Measurements from ENCODE around the gene VPS13D. TPM values are rescaled to one million over a fixed set of nuclear protein-coding genes. Genes with fewer than 3 reads are reported as not detected.

VPS13D gene
- total RNA-seq, 2 experiments from 2014 or later: 32.5 to 39.9 TPM

- Mint-ChIP-seq H3K4me1 (ENCODE audit: low read depth) (peaks cover 18% of the 10 kb centered on the region), H3K27ac (no peak overlapping the region), H3K36me3 (ENCODE audit: low read depth) (no peaks in the 10 kb centered on the region), H3K27me3 (ENCODE audit: low read depth) (peaks cover 4% of the 10 kb centered on the region), H3K9me3 (ENCODE audit: insufficient read depth) (no peaks in the 10 kb centered on the region), H3K4me3 (no peak overlapping the region)
- no peak for ATAC-seq
- DNase-seq: no peak
- ChIA-PET CTCF (no interaction called here), POLR2A (no interaction called here)
Measured at GRCh38 chr1:12548279-12548972, 318.6 kb downstream of the VPS13D start.

GRCh38 chr1:12548973-12549459, 319.2 kb downstream of the VPS13D start:
- Mint-ChIP-seq H3K4me3 (no peak overlapping the region), H3K9me3 (ENCODE audit: insufficient read depth) (no peaks in the 10 kb centered on the region), H3K27me3 (ENCODE audit: low read depth) (peaks cover 4% of the 10 kb centered on the region), H3K4me1 (ENCODE audit: low read depth) (peaks cover 18% of the 10 kb centered on the region), H3K36me3 (ENCODE audit: low read depth) (no peaks in the 10 kb centered on the region), H3K27ac (no peak overlapping the region)
- ATAC-seq (no peak), DNase-seq (no peak)
- ChIA-PET CTCF (no interaction called here), POLR2A (no interaction called here)

DNA sequence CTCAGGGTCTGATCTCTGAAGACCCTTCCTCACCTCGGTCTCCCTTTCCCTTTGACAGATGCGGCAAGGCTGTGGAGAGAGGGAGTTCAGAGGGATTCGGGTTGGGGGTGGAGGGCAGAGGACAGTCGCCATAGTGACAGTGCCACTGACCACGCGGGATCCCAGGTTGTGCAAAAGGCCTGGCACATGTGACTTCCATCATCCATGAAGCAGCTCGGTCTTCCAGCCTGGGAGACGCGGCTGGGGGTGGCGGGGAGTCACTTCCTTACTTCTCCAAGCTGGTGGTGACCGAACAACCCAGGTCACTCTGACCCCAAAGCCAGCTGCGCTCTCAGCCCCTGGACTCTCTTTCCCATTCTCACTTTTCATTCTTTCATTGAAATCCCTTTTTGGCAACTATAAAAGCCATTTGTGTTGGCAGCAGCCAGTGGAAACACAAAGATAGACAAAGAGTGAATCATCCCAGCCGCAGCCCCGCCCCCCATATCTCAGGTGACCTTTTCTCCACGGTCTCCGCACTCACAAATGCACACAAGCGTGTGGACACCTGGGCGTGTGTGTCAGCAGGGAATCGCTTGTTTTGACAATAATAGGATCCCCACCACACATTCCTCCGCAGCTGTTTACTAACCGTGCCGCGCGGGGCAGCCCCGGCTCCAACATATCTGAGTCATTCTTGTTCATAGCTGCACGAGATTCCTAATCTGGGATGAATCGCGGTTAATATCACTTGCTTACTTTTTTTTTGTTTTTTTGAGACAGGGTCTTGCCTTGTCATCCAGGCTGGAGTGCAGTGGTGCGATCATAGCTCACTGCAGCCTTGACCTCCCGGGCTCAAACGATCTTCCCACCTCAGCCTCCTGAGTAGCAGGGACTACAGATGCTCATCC, 319.9 kb downstream of the VPS13D start:
- no peaks in the 10 kb centered on the region for H3K36me3 Mint-ChIP-seq (ENCODE audit: low read depth)
- peaks cover 15% of the 10 kb centered on the region for H3K4me1 Mint-ChIP-seq (ENCODE audit: low read depth)
- no peaks in the 10 kb centered on the region for H3K27me3 Mint-ChIP-seq (ENCODE audit: low read depth)
- no peak overlapping the region for H3K4me3 Mint-ChIP-seq
- no peaks in the 10 kb centered on the region for H3K9me3 Mint-ChIP-seq (ENCODE audit: insufficient read depth)
- ATAC-seq (no peak), DNase-seq (no peak)
- POLR2A ChIA-PET: no interaction called here
- CTCF ChIA-PET: no interaction called here
- no peak overlapping the region for H3K27ac Mint-ChIP-seq

- H3K9me3 Mint-ChIP-seq (ENCODE audit: insufficient read depth): no peaks in the 10 kb centered on the region
- CTCF ChIA-PET: no interaction called here
- no peak overlapping the region for H3K4me3 Mint-ChIP-seq
- POLR2A ChIA-PET: interaction anchor here (0.7 kb wide), 1 partner anchor 68 kb away, joined by 3 read pairs; no protein-coding TSS in a partner anchor
- DNase-seq: no peak
- ATAC-seq: no peak
- peaks cover 14% of the 10 kb centered on the region for H3K4me1 Mint-ChIP-seq (ENCODE audit: low read depth)
- H3K27me3 Mint-ChIP-seq (ENCODE audit: low read depth): no peaks in the 10 kb centered on the region
- no peaks in the 10 kb centered on the region for H3K36me3 Mint-ChIP-seq (ENCODE audit: low read depth)
- no peak overlapping the region for H3K27ac Mint-ChIP-seq
Measured at GRCh38 chr1:12551584-12551983, 321.8 kb downstream of the VPS13D start.

DNA sequence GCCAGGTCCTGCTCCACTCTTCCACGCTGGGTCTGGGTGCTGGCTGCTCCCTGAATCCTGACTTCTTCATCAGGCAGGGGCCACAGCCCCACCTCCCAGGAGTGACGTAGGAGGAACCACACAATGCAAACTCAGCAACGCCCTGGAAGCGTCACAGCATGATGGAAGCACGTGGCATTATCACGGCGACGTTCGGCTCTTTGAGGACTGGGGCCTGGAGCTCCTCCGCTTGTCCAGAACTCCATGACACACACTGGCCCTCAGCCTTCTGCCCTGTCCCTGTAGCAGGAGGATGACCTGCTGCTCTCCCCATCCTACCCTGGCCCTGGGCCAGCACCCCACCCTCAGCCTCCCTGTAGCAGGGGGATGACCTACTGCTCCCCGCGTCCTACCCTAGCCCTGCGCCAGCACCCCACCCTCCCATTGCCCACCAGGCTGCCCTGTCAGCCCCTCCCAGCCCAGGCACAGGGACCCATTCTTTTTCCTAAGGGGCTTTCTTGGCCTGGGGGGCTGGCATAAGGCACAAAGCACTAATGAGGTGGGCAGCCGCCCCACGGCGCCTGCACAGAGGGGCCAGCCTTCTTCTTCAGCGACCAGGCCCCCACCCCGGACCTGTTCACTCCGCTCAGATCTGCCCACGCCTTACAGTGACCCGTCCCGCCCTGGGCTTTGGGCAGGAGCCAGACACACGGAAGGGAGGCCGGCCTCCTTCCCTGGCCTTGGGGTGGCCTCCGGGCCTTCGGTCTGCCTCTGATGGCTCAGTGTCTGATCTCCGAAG, 322.5 kb downstream of the VPS13D start:
- ATAC-seq (no peak), DNase-seq (no peak)
- no peaks in the 10 kb centered on the region for H3K36me3 Mint-ChIP-seq (ENCODE audit: low read depth)
- no peak overlapping the region for H3K27ac Mint-ChIP-seq
- peaks cover 16% of the 10 kb centered on the region for H3K4me1 Mint-ChIP-seq (ENCODE audit: low read depth)
- H3K4me3 Mint-ChIP-seq: no peak overlapping the region
- H3K27me3 Mint-ChIP-seq (ENCODE audit: low read depth): no peaks in the 10 kb centered on the region
- ChIA-PET POLR2A (no interaction called here), CTCF (no interaction called here)
- H3K9me3 Mint-ChIP-seq (ENCODE audit: insufficient read depth): no peaks in the 10 kb centered on the region

- Mint-ChIP-seq H3K36me3 (ENCODE audit: low read depth) (no peaks in the 10 kb centered on the region), H3K4me3 (no peak overlapping the region), H3K4me1 (ENCODE audit: low read depth) (peaks cover 16% of the 10 kb centered on the region), H3K27ac (no peak overlapping the region), H3K9me3 (ENCODE audit: insufficient read depth) (no peaks in the 10 kb centered on the region), H3K27me3 (ENCODE audit: low read depth) (no peaks in the 10 kb centered on the region)
- POLR2A ChIA-PET: no interaction called here
- CTCF ChIA-PET: no interaction called here
- ATAC-seq (no peak), DNase-seq (no peak)
Measured at GRCh38 chr1:12552951-12553921, 323.4 kb downstream of the VPS13D start.

- Mint-ChIP-seq H3K4me1 (ENCODE audit: low read depth) (peaks cover 16% of the 10 kb centered on the region), H3K4me3 (no peak overlapping the region), H3K27me3 (ENCODE audit: low read depth) (no peaks in the 10 kb centered on the region), H3K9me3 (ENCODE audit: insufficient read depth) (no peaks in the 10 kb centered on the region), H3K36me3 (ENCODE audit: low read depth) (no peaks in the 10 kb centered on the region), H3K27ac (no peak overlapping the region)
- no peak for DNase-seq
- ChIA-PET POLR2A (no interaction called here), CTCF (no interaction called here)
- ATAC-seq: no peak
Measured at GRCh38 chr1:12553963-12554362, 324.1 kb downstream of the VPS13D start.

GRCh38 chr1:12554521-12555305, 324.9 kb downstream of the VPS13D start:
- Mint-ChIP-seq H3K36me3 (ENCODE audit: low read depth) (no peaks in the 10 kb centered on the region), H3K27me3 (ENCODE audit: low read depth) (no peaks in the 10 kb centered on the region), H3K9me3 (ENCODE audit: insufficient read depth) (no peaks in the 10 kb centered on the region), H3K4me3 (no peak overlapping the region), H3K27ac (no peak overlapping the region), H3K4me1 (ENCODE audit: low read depth) (peaks cover 16% of the 10 kb centered on the region)
- ATAC-seq: no peak
- CTCF ChIA-PET: no interaction called here
- POLR2A ChIA-PET: no interaction called here
- DNase-seq: no peak

DNA sequence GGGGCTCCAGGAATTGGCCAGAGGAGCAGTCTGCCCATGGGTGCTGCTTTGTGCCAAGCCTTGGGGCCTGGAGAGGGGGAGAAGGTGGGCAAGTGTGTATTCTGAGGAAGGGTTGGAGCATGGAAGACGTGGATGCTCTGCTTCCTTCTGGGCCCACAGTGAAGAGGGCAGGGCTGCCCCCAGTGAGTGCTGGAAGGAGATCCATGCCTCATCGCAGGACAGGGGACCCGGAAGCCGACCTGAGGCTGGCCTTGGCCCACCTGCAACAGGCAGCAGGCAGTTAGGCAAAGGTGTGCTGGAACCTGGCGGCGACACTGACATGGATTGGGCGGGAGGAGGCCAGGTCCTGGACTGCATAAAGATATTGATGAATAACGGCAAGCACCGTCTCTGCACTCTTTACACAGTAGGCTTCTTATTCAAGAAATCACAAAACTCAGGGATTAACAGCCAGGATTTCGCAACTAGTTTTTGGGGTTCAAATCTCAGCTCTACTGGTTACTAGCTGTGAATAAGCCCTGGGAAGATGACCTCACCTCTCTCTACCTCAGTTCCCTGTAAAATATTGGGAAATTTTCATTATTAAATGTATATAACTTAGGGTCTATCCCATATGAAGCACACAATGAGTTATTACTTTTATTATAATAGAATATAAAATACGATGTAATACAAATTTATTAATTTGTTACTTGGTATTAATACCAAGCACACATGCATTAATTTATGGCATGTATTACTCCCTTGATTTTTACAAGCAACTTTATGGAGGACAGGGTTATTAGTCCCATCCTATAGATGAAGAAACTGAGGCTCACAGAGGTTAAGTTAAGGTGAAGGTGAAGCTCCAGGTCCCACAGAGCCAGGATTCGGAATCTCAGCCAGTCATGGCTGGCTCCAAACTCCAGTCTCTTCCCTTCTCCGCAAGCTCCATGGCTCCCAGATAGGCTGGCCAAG, 325.9 kb downstream of the VPS13D start:
- peaks cover 13% of the 10 kb centered on the region for H3K4me1 Mint-ChIP-seq (ENCODE audit: low read depth)
- DNase-seq (no peak), ATAC-seq (no peak)
- ChIA-PET POLR2A (interaction anchor here (0.9 kb wide), 1 partner anchor 45 kb away, joined by 3 read pairs; no protein-coding TSS in a partner anchor), CTCF (no interaction called here)
- no peaks in the 10 kb centered on the region for H3K36me3 Mint-ChIP-seq (ENCODE audit: low read depth)
- no peak overlapping the region for H3K4me3 Mint-ChIP-seq
- H3K27me3 Mint-ChIP-seq (ENCODE audit: low read depth): no peaks in the 10 kb centered on the region
- no peaks in the 10 kb centered on the region for H3K9me3 Mint-ChIP-seq (ENCODE audit: insufficient read depth)
- H3K27ac Mint-ChIP-seq: no peak overlapping the region

- H3K9me3 Mint-ChIP-seq (ENCODE audit: insufficient read depth): no peaks in the 10 kb centered on the region
- DNase-seq: no peak
- ATAC-seq: no peak
- H3K36me3 Mint-ChIP-seq (ENCODE audit: low read depth): no peaks in the 10 kb centered on the region
- no peak overlapping the region for H3K27ac Mint-ChIP-seq
- peaks cover 7% of the 10 kb centered on the region for H3K4me1 Mint-ChIP-seq (ENCODE audit: low read depth)
- no peaks in the 10 kb centered on the region for H3K27me3 Mint-ChIP-seq (ENCODE audit: low read depth)
- CTCF ChIA-PET: no interaction called here
- H3K4me3 Mint-ChIP-seq: no peak overlapping the region
- POLR2A ChIA-PET: interaction anchor here (0.9 kb wide), 1 partner anchor 46 kb away, joined by 3 read pairs; no protein-coding TSS in a partner anchor
Measured at GRCh38 chr1:12556368-12556930, 326.6 kb downstream of the VPS13D start.
